Muscle of leg (tissue), 11 donors: ENCODE results near the gene RPS18. TPM values are rescaled to one million over a fixed set of nuclear protein-coding genes. Genes with fewer than 3 reads are reported as not detected.

Source experiments
- DNase-seq: peaks from one replicate; pipeline ENCODE4 v3.0.0; 2013
- H3K27ac ChIP-seq: one replicate; pipeline ENCODE4 v1.5.1; 2013; ENCODE audit warnings: mild to moderate bottlenecking, low read length, control low read depth
- H3K27me3 ChIP-seq: one replicate; pipeline ENCODE4 v1.6.1; 2013; ENCODE audit warnings: low read length; ENCODE audit not compliant: control insufficient read depth, insufficient read depth
- H3K36me3 ChIP-seq: one replicate; pipeline ENCODE4 v1.6.1; 2013; ENCODE audit warnings: low read length; ENCODE audit not compliant: control insufficient read depth, insufficient read depth
- H3K4me1 ChIP-seq: one replicate; pipeline ENCODE4 v1.6.1; 2013; ENCODE audit warnings: low read length; ENCODE audit not compliant: control insufficient read depth, insufficient read depth
- H3K4me3 ChIP-seq: one replicate; pipeline ENCODE4 v1.5.1; 2013; ENCODE audit warnings: low read length, control low read depth
- H3K9me3 ChIP-seq: replicated peaks from 2 replicates; pipeline ENCODE4 v1.6.1; 2013; ENCODE audit warnings: low read depth, low read length; ENCODE audit not compliant: control insufficient read depth
- WGBS: methylation state at CpG from one replicate; pipeline ENCODE4 v1.1.5; 2013; ENCODE audit warnings: missing lambda C conversion rate; ENCODE audit not compliant: insufficient coverage; 5-methylcytosine and 5-hydroxymethylcytosine counted together
- polyA plus RNA-seq, 8 donors: library from polyadenylated mRNA; unstranded; fragments of 120-200 nt; gene quantifications; one replicate each; pipeline versions ENCODE4 v1.2.1 to v1.2.3, GENCODE V29; 2013; ENCODE audit warnings: inconsistent platforms in 1 of 8, low replicate concordance in 1 of 8; ENCODE audit not compliant: insufficient read length in 8 of 8, insufficient read depth in 1 of 8
- total RNA-seq: library from RNA; stranded (reverse); fragments of 120-200 nt; gene quantifications from one replicate; pipeline ENCODE4 v1.2.4, GENCODE V29; 2013

The RPS18 gene
- total and polyA plus RNA-seq, 9 donors: 4,705 to 7,994 (median 5,424) TPM

DNA sequence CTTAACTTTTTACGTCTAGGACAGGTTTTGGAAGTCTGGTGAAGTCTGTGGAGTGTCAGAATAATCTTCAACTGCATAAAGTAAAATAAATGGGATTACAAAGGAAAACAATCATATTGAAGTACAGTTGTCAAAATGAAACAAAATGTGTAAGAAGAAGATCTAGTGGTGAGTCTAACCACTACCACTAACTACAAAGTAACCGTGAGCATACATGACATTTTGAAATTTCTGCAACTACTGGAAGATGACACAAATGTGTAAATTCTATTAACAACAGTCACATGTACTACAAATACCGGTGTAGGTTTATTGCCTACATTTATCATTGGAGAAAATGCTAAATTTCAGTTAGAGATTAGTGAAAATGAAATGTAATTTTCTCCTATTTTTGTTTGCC lies 29.9 kb upstream of the RPS18 start:
- no peak for DNase-seq
- Histone ChIP-seq H3K4me1 (no peaks in the 10 kb centered on the region), H3K27me3 (peaks cover 8% of the 10 kb centered on the region), H3K36me3 (no peaks in the 10 kb centered on the region), H3K4me3 (no peak overlapping the region), H3K27ac (no peak overlapping the region), H3K9me3 (no peaks in the 10 kb centered on the region)
- WGBS: no CpG with 5 or more reads among the region's 3 CpGs

GRCh38 chr6:33243476-33243875 lies 28.4 kb upstream of the RPS18 start:
- no CpG with 5 or more reads among the region's 1 CpG for WGBS
- H3K9me3 ChIP-seq: no peaks in the 10 kb centered on the region
- no peak overlapping the region for H3K4me3 ChIP-seq
- no peaks in the 10 kb centered on the region for H3K36me3 ChIP-seq
- H3K4me1 ChIP-seq: peaks cover 7% of the 10 kb centered on the region
- peaks cover 11% of the 10 kb centered on the region for H3K27me3 ChIP-seq
- H3K27ac ChIP-seq: no peak overlapping the region
- DNase-seq: no peak

DNA sequence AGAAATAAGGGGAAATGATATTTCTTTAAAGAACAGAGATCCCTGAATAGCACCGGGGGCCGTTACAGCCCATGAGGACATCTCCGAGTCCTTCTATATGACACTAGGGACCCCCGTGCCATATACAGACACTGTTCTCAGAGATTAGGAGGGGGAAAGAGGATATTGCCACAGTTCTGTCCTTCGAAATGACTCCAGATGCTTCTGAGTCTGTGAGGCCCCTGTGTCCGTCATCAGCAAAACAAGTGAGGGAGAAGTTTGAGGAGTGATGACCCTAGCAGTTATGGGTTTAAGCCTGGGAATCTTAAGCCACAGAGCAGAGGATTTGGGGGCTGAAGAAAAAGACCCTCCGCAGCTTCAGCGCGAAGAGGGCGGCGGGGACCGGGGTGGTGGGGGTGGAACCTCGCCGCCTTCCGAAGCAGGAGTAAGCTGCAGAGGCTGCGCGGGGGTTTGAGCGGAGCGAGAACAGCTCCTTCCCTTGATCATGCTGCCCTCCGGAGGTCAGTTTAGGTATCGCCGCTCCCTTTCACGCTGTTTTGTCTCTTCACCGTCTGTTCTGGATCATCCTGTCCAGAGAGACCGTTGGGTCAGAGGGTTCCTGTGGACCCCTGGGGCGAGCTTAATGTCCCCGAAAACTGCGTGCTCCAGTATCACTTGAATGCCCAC lies 23.8 kb upstream of the RPS18 start:
- H3K4me3 ChIP-seq: peak overlapping the region; percentile 65
- H3K36me3 ChIP-seq: peaks cover 13% of the 10 kb centered on the region
- H3K9me3 ChIP-seq: no peaks in the 10 kb centered on the region
- H3K27ac ChIP-seq: peak overlapping the region; percentile 91
- peaks cover 25% of the 10 kb centered on the region for H3K4me1 ChIP-seq
- WGBS: under 1% methylated on average over 24 of the region's 28 CpGs
- peak; percentile 92 for DNase-seq
- H3K27me3 ChIP-seq: peaks cover 9% of the 10 kb centered on the region

- no peaks in the 10 kb centered on the region for H3K9me3 ChIP-seq
- peaks cover 8% of the 10 kb centered on the region for H3K27me3 ChIP-seq
- peak overlapping the region; percentile 91 for H3K27ac ChIP-seq
- DNase-seq: no peak
- H3K4me1 ChIP-seq: peaks cover 25% of the 10 kb centered on the region
- peaks cover 13% of the 10 kb centered on the region for H3K36me3 ChIP-seq
- WGBS: 2% methylated on average over 18 of the region's 18 CpGs
- peak overlapping the region; percentile 65 for H3K4me3 ChIP-seq
Measured at GRCh38 chr6:33248643-33248931, 23.3 kb upstream of the RPS18 start.

DNA sequence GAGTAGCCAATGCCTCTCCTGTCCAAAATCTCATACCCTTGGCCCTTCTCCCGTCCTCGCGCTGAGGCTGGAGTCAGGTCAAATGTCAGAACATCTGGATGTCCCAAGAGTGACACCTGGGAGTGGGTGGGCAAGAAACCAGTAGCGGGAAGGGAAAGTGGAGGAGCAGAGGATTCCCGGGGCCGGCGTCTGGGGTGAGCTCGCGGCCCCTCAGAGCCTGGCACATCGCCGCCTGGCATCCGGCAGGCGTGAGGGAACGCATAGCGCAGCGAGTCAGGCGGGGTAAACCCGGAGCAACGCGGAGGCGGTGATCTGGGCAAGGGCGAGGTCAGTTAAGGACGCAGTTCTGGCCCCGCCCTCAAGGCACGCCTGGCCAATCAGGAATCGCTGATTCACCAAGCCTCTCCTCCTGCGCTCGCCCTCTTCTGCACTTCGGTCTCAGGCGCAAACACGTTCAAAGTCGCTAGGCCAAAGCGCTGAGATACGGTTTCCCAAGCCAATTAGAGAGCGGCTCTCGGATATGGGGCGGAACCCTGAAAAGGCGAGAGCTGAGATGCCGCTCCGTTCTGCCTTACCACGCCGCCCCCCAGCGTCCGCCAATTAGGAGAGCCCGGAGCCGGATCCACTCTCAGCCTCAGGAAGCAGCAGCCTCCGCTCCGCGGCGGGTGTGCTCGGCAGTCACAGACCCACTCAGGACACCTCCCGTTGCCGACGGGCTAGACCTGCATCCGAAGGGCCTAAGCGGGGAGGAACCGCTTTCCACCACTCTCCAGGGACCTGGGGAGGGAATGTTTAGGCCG lies 22.7 kb upstream of the RPS18 start:
- Histone ChIP-seq H3K9me3 (no peaks in the 10 kb centered on the region), H3K4me1 (peaks cover 25% of the 10 kb centered on the region), H3K27me3 (peaks cover 8% of the 10 kb centered on the region), H3K27ac (peak overlapping the region; percentile 91), H3K4me3 (peak overlapping the region; percentile 65), H3K36me3 (peaks cover 13% of the 10 kb centered on the region)
- DNase-seq: peak; percentile 100
- WGBS: under 1% methylated on average over 48 of the region's 58 CpGs

DNA sequence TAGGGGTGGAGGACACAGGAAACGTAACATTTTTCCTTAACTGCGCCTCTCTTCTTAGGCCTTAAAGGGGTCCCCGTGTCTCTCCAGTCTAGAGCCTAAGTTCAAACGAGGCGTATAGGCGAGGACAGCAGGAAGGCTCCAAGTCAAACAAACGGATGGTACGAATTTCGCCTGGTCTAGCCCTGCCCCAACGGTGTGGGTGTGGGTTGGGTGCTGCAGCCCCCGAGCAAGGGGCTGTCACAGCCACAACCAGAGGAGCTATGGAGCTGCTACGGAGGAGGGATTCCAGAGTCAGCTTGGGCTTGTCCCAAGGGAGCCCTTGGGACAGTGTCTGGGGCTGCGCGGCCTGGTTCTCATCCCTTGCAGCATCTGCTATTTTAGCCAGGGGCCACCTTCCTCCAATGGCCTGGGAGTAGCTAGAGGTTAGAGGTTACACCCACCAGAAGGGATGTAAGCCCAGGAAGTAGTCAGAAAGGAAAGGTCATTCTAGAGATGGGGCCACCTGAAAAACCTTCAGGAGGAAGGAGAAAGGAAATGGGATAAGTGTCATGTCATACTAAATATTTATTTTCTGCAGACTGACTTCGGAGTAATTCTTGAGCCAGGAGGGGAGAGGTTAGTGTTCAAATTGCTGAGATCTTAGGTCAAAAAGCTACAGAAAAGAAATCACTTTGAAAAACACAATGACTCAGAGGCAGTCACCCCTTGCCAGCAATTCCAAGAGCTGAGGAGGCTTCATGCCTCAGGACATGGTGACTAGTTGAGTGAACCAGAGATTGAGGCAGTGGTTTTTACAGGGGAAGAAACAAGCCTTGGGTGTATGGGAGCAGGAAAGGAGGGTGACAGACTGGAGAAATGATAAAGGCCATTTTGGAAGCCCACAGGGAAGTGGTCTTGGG lies 21.9 kb upstream of the RPS18 start:
- no peaks in the 10 kb centered on the region for H3K9me3 ChIP-seq
- H3K36me3 ChIP-seq: peaks cover 17% of the 10 kb centered on the region
- peak overlapping the region; percentile 65 for H3K4me3 ChIP-seq
- WGBS: 9% methylated on average over 12 of the region's 15 CpGs
- peak overlapping the region; percentile 91 for H3K27ac ChIP-seq
- DNase-seq: peak; percentile 45
- H3K4me1 ChIP-seq: peaks cover 25% of the 10 kb centered on the region
- peaks cover 8% of the 10 kb centered on the region for H3K27me3 ChIP-seq

GRCh38 chr6:33250731-33251130 lies 21.1 kb upstream of the RPS18 start:
- Histone ChIP-seq H3K36me3 (peaks cover 17% of the 10 kb centered on the region), H3K4me1 (peaks cover 25% of the 10 kb centered on the region)

GRCh38 chr6:33251395-33252012 lies 20.4 kb upstream of the RPS18 start:
- WGBS: 93% methylated on average over 6 of the region's 6 CpGs
- Histone ChIP-seq H3K27ac (no peak overlapping the region), H3K27me3 (peaks cover 4% of the 10 kb centered on the region), H3K36me3 (peaks cover 17% of the 10 kb centered on the region), H3K4me3 (no peak overlapping the region), H3K4me1 (peaks cover 25% of the 10 kb centered on the region), H3K9me3 (no peaks in the 10 kb centered on the region)
- DNase-seq: no peak

More at GRCh38 chr6:33250731-33251130, 21.1 kb upstream of the RPS18 start:
- Histone ChIP-seq H3K9me3 (no peaks in the 10 kb centered on the region), H3K27ac (no peak overlapping the region), H3K27me3 (peaks cover 8% of the 10 kb centered on the region), H3K4me3 (no peak overlapping the region)
- WGBS: 92% methylated on average over 10 of the region's 13 CpGs
- DNase-seq: no peak

GRCh38 chr6:33252759-33253158 lies 19.1 kb upstream of the RPS18 start:
- peaks cover 25% of the 10 kb centered on the region for H3K36me3 ChIP-seq
- H3K27ac ChIP-seq: no peak overlapping the region
- H3K9me3 ChIP-seq: no peaks in the 10 kb centered on the region
- peaks cover 2% of the 10 kb centered on the region for H3K27me3 ChIP-seq
- no peak overlapping the region for H3K4me3 ChIP-seq
- peaks cover 24% of the 10 kb centered on the region for H3K4me1 ChIP-seq
- no peak for DNase-seq
